OCI-LY1 (cell line): ENCODE measurements around the gene EIF4ENIF1.

Experiments
- CTCF ChIP-seq: fragments of 200-600 bp; sonication (generic), shearing (Covaris generic); IDR thresholded peaks from 2 replicates; pipeline ENCODE4 v1.5.1; 2017; ENCODE audit warnings: mild to moderate bottlenecking, antibody characterized with exemption, low read length, moderate library complexity, mixed read lengths
- EZH2 ChIP-seq: fragments of 200-600 bp; sonication (generic), shearing (Covaris generic); IDR thresholded peaks from 2 replicates; pipeline ENCODE4 v1.8.0; 2017; ENCODE audit warnings: borderline replicate concordance, mixed run types, mild to moderate bottlenecking, antibody characterized with exemption, low read length, moderate library complexity, mixed read lengths

GRCh38 chr22:31443516-31443915 is 46.1 kb downstream of the EIF4ENIF1 start:
- TF ChIP-seq CTCF (no peak), EZH2 (no peak)
